ENCODE results near the gene LRP8. TPM values are rescaled to one million over a fixed set of nuclear protein-coding genes. Genes with fewer than 3 reads are reported as not detected.

Gene LRP8
- total and polyA plus RNA-seq, 2 donors (not counting 1 experiment from before 2014, with no cell fraction given) = 7.8 to 9.4 TPM

- Histone ChIP-seq H3K4me1 (ENCODE audit: control insufficient read depth in 2 of 2, insufficient read depth in 2 of 2, low read length in 2 of 2) (peaks cover 18 to 26% of the 10 kb centered on the region in 2 donors), H3K4me2 (replicated peaks; ENCODE audit: low read depth, low read length, poor library complexity, severe bottlenecking) (peak overlapping the region; percentile 93), H3K27me3 (replicated peaks in 1 of 4; ENCODE audit: control extremely low read depth in 1 of 4, control insufficient read depth in 3 of 4, insufficient read depth in 4 of 4, low read length in 3 of 4) (no peaks in the 10 kb centered on the region), H3K9ac (ENCODE audit: low read length) (peak overlapping the region; percentile 98), H2AFZ (ENCODE audit: insufficient read depth, low read depth, low read length, poor library complexity, severe bottlenecking) (peak overlapping the region; percentile 86), H3K4me3 (ENCODE audit: control extremely low read depth in 1 of 5, extremely low read depth in 1 of 5, insufficient read depth in 1 of 5, low read depth in 2 of 5, low read length in 4 of 5) (peak overlapping the region; percentile 94 to 98 (median 98)), H3K79me2 (ENCODE audit: control insufficient read depth, insufficient read depth, low read length) (peaks cover 39% of the 10 kb centered on the region), H4K20me1 (ENCODE audit: control insufficient read depth, insufficient read depth, low read length, poor library complexity, severe bottlenecking) (peaks cover 11% of the 10 kb centered on the region), H3K9me3 (ENCODE audit: control extremely low read depth in 1 of 3, control insufficient read depth in 2 of 3, insufficient read depth in 1 of 3, low read length in 2 of 3) (peaks cover 0 to 4% (median 0%) of the 10 kb centered on the region in 3 donors), H3K36me3 (replicated peaks in 1 of 2; ENCODE audit: control extremely low read depth in 1 of 2, control insufficient read depth in 1 of 2, extremely low read depth in 1 of 2, insufficient read depth in 2 of 2, low read length in 1 of 2) (peaks cover 0 to 35% of the 10 kb centered on the region in 2 experiments), H3K27ac (ENCODE audit: low read length in 2 of 2) (peak overlapping the region; percentile 70 to 89)
- DNase-seq (no peak), ATAC-seq (ENCODE audit: low read depth) (no peak)
- Mint-ChIP-seq H3K9me3 (ENCODE audit: insufficient read depth) (no peaks in the 10 kb centered on the region), H3K4me1 (peaks cover 29% of the 10 kb centered on the region), H3K27ac (peak overlapping the region; percentile 96), H3K4me3 (peak overlapping the region; percentile 99), H3K27me3 (no peaks in the 10 kb centered on the region)
- ChIA-PET POLR2A (interaction anchor here (1.5 kb wide), 1 partner anchor 18 kb away, joined by 4 read pairs; the partner anchor contains the start of gene CZIB), CTCF (interaction anchor here (0.8 to 1.1 kb wide), 2 partner anchors 41 to 56 kb away, joined by 3 to 4 read pairs; no protein-coding TSS in a partner anchor)
- 26% methylated on average over 6 of the region's 8 CpGs for WGBS (ENCODE audit: insufficient coverage)
- intact Hi-C loops (cut with micrococcal nuclease) = loop anchor here (1.0 to 2.0 kb wide), 4 partner anchors 17 to 1181 kb away; partner anchors contain the start of genes BTF3L4, CPT2 and CZIB
- no peak for TF ChIP-seq EZH2 (IDR thresholded peaks at IDR 0.05; ENCODE audit: borderline replicate concordance, insufficient read depth, low read depth, low read length, poor library complexity, severe bottlenecking)
Observed at GRCh38 chr1:53237638-53238037, 90.2 kb downstream of the LRP8 start.

GRCh38 chr1:53220962-53221286 lies 106.9 kb downstream of the LRP8 start:
- Histone ChIP-seq H3K79me2 (ENCODE audit: control insufficient read depth, insufficient read depth, low read length) (peaks cover 23% of the 10 kb centered on the region), H3K27ac (ENCODE audit: low read length in 2 of 2) (peak overlapping the region; percentile 85 to 87), H3K4me2 (replicated peaks; ENCODE audit: low read depth, low read length, poor library complexity, severe bottlenecking) (peak overlapping the region; percentile 81), H3K4me1 (ENCODE audit: control insufficient read depth in 2 of 2, insufficient read depth in 2 of 2, low read length in 2 of 2) (peaks cover 13 to 17% of the 10 kb centered on the region in 2 donors), H3K9ac (ENCODE audit: low read length) (peak overlapping the region; percentile 94), H3K9me3 (ENCODE audit: control extremely low read depth in 1 of 3, control insufficient read depth in 2 of 3, insufficient read depth in 1 of 3, low read length in 2 of 3) (no peaks in the 10 kb centered on the region), H3K27me3 (replicated peaks in 1 of 4; ENCODE audit: control extremely low read depth in 1 of 4, control insufficient read depth in 3 of 4, insufficient read depth in 4 of 4, low read length in 3 of 4) (no peaks in the 10 kb centered on the region), H2AFZ (ENCODE audit: insufficient read depth, low read depth, low read length, poor library complexity, severe bottlenecking) (peak overlapping the region; percentile 95), H3K4me3 (ENCODE audit: control extremely low read depth in 1 of 5, extremely low read depth in 1 of 5, insufficient read depth in 1 of 5, low read depth in 2 of 5, low read length in 4 of 5) (peak overlapping the region in 4 of 5 experiments; percentile 64 to 91 (median 77)), H3K36me3 (replicated peaks in 1 of 2; ENCODE audit: control extremely low read depth in 1 of 2, control insufficient read depth in 1 of 2, extremely low read depth in 1 of 2, insufficient read depth in 2 of 2, low read length in 1 of 2) (peaks cover 0 to 8% of the 10 kb centered on the region in 2 experiments), H4K20me1 (ENCODE audit: control insufficient read depth, insufficient read depth, low read length, poor library complexity, severe bottlenecking) (no peaks in the 10 kb centered on the region)
- intact Hi-C loops (cut with micrococcal nuclease) = loop anchor here (1.0 to 5.0 kb wide), 4 partner anchors 17 to 616 kb away; partner anchors contain the start of genes CPT2, MAGOH and NDC1
- Mint-ChIP-seq H3K4me3 (peak overlapping the region; percentile 97), H3K4me1 (peaks cover 20% of the 10 kb centered on the region), H3K27ac (peak overlapping the region; percentile 99), H3K27me3 (no peaks in the 10 kb centered on the region), H3K9me3 (ENCODE audit: insufficient read depth) (no peaks in the 10 kb centered on the region)
- ChIA-PET CTCF (no interaction called here), POLR2A (interaction anchor here (1.7 kb wide), 1 partner anchor 17 kb away, joined by 4 read pairs; the partner anchor contains the start of gene MAGOH)
- WGBS (ENCODE audit: insufficient coverage) = 80% methylated on average over 1 of the region's 3 CpGs
- no peak for TF ChIP-seq EZH2 (IDR thresholded peaks at IDR 0.05; ENCODE audit: borderline replicate concordance, insufficient read depth, low read depth, low read length, poor library complexity, severe bottlenecking)
- TF ChIP-seq CTCF (IDR thresholded peaks at IDR 0.05) = no peak
- ATAC-seq (ENCODE audit: low read depth) (no peak), DNase-seq (no peak)

All from B cell (primary cell).